ENCODE measurements around the gene FCHSD2.

- TF ChIP-seq POLR2AphosphoS5 (IDR thresholded peaks at IDR 0.05; ENCODE audit: low read depth, low read length) (no peak), POLR2A (IDR thresholded peaks at IDR 0.05; ENCODE audit: low read depth, low read length) (no peak)
Measured at GRCh38 chr11:72841397-72841796, 300.7 kb downstream of the FCHSD2 start.

All from GM12891 (cell line).